GM12891 (cell line): ENCODE data around the gene APOC1.

Experiments used
- POLR2A ChIP-seq: IDR thresholded peaks from 2 replicates; pipeline ENCODE4 v1.6.1; 2011; ENCODE audit warnings: low read depth, low read length, control low read depth
- POLR2AphosphoS5 ChIP-seq: IDR thresholded peaks from 2 replicates; pipeline ENCODE4 v1.6.1; 2011; ENCODE audit warnings: low read depth, low read length, control low read depth

DNA sequence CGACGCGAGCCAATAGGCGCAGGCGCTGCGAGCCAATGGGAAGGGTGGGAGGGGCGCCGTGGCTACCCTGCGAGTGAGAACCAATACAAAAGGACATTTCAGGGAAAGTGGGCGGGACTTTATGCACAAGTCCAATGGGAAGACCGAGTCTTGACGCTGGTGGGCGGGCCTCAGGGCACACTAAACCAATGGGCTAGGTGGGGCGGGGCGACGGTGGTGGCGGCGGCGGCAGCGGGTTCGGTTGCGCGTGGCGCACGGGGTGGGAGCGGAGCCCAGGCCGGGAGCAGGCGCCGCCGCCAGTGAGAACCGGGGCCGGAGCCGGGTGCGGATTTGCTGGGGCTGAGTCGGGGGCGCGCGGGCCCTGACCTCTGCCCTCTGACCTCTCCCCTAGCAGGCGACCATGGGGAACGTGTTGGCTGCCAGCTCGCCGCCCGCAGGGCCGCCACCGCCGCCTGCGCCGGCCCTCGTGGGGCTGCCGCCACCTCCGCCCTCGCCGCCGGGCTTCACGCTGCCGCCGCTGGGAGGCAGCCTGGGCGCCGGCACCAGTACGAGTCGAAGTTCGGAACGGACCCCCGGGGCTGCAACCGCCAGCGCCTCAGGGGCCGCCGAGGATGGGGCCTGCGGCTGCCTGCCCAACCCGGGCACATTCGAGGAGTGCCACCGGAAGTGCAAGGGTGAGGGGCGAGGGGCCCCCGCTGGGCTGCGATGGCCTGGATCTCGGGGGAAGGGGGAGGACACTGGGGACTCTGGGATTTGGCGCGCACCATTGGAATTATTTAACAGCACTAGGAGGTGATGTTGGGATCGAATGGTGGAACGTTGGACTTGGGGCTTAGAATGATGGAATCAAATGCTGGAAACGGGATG, 23.2 kb upstream of the APOC1 start, which contains the start of gene TOMM40:
- peak; percentile 44; the same call in 1 of the 2 replicates for TF ChIP-seq POLR2AphosphoS5
- TF ChIP-seq POLR2A, result peak; percentile 38; the same call in 1 of the 2 replicates
